ENCODE data around the gene CHML. TPM values are rescaled to one million over a fixed set of nuclear protein-coding genes. Genes with fewer than 3 reads are reported as not detected.
A peak's percentile ranks its signal among the peaks of the same experiment; 100 is the strongest.

Gene CHML
- total RNA-seq, 2 donors from 2014 or later = 8.0 to 12.4 TPM

DNA sequence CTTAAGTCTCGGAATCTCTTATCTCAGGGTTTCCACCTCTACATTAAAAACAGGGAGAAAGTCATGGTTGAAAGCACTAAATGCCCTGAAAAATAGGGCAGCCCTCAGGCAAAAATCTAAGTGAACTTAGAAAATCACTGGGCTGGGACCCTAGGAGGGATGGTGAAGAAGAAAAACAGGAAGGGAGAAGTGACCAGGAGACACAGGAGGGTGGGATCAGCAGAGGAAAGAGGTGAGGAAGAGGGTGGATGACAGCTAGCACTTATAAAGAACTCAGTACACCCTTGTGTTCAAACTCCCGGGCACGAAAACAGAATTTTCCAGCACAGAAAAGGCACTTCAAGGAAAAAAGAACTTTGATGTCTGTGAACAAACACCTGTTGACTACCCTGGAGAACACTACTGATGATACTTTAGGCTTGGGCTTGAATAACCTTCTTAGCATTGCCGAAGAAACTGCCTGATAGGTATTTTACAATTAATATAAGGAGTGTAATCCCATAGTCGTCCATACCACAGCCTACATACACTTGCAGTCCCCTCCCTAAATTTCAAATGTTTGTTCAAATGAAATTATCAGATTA lies 2.0 kb downstream of the CHML start:
- Histone ChIP-seq H3K9me3 (no peaks in the 10 kb centered on the region), H3K4me1 (ENCODE audit: control insufficient read depth in 1 of 2, low read depth in 2 of 2) (peaks cover 24 to 26% of the 10 kb centered on the region in 2 donors), H3K4me3 (peak overlapping the region; percentile 78), H3K36me3 (no peaks in the 10 kb centered on the region), H3K27ac (no peak overlapping the region), H3K27me3 (replicated peaks; ENCODE audit: insufficient read depth) (no peaks in the 10 kb centered on the region)
- DNase-seq (ENCODE audit: low spot score) (no peak), ATAC-seq (ENCODE audit: insufficient number of reproducible peaks, low FRiP score, low read depth) (no peak)
- TF ChIP-seq, protein P1, sequence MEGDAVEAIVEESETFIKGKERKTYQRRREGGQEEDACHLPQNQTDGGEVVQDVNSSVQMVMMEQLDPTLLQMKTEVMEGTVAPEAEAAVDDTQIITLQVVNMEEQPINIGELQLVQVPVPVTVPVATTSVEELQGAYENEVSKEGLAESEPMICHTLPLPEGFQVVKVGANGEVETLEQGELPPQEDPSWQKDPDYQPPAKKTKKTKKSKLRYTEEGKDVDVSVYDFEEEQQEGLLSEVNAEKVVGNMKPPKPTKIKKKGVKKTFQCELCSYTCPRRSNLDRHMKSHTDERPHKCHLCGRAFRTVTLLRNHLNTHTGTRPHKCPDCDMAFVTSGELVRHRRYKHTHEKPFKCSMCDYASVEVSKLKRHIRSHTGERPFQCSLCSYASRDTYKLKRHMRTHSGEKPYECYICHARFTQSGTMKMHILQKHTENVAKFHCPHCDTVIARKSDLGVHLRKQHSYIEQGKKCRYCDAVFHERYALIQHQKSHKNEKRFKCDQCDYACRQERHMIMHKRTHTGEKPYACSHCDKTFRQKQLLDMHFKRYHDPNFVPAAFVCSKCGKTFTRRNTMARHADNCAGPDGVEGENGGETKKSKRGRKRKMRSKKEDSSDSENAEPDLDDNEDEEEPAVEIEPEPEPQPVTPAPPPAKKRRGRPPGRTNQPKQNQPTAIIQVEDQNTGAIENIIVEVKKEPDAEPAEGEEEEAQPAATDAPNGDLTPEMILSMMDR (IDR thresholded peaks at IDR 0.05) = no peak

DNA sequence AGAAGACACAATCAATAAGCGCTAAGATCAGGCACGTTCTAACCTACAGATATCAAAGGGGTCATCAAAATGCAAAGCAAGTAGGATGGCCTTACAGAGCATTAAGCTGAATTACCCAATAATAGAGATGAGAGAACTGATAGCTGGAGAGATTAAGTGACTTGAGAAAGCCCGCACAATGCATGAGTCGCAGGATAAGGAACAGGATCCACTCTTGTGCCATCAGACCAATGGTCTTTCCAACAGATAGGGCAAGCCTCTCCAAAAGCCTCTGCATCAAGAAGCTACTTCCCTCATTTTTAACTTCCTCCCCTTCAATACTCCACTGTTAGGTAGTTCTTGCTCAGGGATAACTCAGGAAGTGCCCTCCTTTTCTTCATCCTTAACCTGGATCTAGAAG lies 2.6 kb downstream of the CHML start:
- Histone ChIP-seq H3K4me3 (peak overlapping the region; percentile 78), H3K4me1 (ENCODE audit: control insufficient read depth in 1 of 2, low read depth in 2 of 2) (peaks cover 24 to 26% of the 10 kb centered on the region in 2 donors), H3K27me3 (replicated peaks; ENCODE audit: insufficient read depth) (no peaks in the 10 kb centered on the region), H3K9me3 (no peaks in the 10 kb centered on the region), H3K27ac (no peak overlapping the region), H3K36me3 (no peaks in the 10 kb centered on the region)
- TF ChIP-seq, protein P1 (IDR thresholded peaks at IDR 0.05) = no peak
- DNase-seq (ENCODE audit: low spot score) = no peak
- ATAC-seq (ENCODE audit: insufficient number of reproducible peaks, low FRiP score, low read depth) = no peak

DNA sequence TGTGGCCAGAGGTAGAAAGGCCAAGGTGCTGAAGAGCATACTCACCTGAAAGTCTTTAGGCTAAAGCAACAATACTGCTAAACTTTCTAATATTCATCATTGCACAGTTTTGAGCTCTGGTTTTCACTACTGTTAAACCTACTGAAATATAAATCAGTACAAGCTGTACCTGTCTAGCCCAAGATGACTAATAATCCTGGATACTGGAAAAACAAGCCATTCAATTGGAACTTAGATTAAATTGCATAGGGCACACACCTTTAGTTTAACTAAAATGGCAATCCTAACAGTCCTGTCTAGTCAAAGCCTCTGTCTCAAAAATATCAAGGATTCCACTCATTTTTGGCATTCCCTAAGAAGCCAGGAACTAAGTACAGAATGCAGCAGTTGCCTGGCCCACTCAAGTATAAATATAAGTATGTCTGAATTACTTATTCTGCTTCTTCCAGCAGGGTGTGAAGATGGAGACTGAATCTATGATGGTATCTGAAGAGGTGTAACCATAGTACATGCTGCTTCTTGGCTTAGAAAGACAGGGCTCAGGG lies 3.1 kb downstream of the CHML start:
- no peak for ATAC-seq (ENCODE audit: insufficient number of reproducible peaks, low FRiP score, low read depth)
- H3K27ac ChIP-seq = no peak overlapping the region
- TF ChIP-seq, protein P1 (IDR thresholded peaks at IDR 0.05) = no peak

DNA sequence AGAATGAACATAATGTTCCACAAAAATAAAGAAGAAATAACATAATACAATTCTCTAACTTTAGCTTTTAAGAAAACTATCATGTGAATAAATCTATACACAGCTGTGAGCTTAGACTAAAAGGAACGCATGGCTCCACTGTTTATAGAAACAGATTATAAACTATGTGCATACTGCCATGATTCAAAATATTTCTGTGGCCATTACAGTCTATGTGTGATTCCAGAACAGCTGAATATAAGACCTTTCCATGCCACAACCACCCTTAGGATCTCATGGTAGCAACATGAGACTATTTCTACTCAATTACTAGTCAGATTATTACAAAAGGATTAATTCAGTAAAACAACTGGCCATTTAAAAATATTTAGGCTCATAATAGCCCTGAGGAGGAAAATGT lies 3.9 kb downstream of the CHML start:
- TF ChIP-seq, protein P1 (IDR thresholded peaks at IDR 0.05) = no peak
- H3K27ac ChIP-seq = no peak overlapping the region
- no peak for ATAC-seq (ENCODE audit: insufficient number of reproducible peaks, low FRiP score, low read depth)

More for the DNA sequence above, 3.1 kb downstream of the CHML start:
- Histone ChIP-seq H3K9me3 (no peaks in the 10 kb centered on the region), H3K4me3 (peak overlapping the region; percentile 78), H3K4me1 (ENCODE audit: control insufficient read depth in 1 of 2, low read depth in 2 of 2) (peaks cover 24 to 26% of the 10 kb centered on the region in 2 donors), H3K27me3 (replicated peaks; ENCODE audit: insufficient read depth) (no peaks in the 10 kb centered on the region), H3K36me3 (no peaks in the 10 kb centered on the region)
- DNase-seq (ENCODE audit: low spot score) = no peak

DNA sequence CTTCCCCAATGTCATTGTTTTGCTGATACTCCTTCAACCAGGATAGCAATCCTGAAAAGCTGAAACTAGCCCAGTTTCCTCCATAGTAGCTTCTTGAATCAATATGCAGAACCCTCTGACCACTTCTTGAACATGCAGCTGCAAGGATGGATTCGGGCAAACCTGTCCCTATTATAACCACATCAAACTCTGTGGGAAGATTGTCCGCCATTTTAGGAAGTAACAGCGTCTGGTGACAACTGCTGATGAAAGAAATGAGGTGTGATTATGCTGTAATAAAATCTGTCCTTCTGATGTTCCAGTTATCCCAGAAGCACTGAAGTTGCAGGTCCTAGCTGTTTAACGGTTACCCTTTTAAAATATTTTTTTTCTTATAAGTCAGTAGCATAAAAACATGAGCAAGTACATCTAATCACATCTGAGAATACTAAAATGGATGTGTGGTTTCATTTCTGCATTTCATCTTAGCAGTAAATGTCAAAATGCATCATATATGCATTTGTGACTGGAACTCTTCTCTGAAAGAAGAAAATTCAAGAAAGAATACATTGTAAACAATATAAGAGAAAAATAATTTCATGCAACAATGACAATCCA lies 4.5 kb downstream of the CHML start:
- DNase-seq (ENCODE audit: low spot score) = no peak
- Histone ChIP-seq H3K4me3 (no peak overlapping the region), H3K27me3 (replicated peaks; ENCODE audit: insufficient read depth) (no peaks in the 10 kb centered on the region), H3K36me3 (no peaks in the 10 kb centered on the region), H3K4me1 (ENCODE audit: control insufficient read depth in 1 of 2, low read depth in 2 of 2) (peaks cover 20 to 26% of the 10 kb centered on the region in 2 donors), H3K27ac (no peak overlapping the region), H3K9me3 (no peaks in the 10 kb centered on the region)
- TF ChIP-seq, protein P1 (IDR thresholded peaks at IDR 0.05) = no peak
- no peak for ATAC-seq (ENCODE audit: insufficient number of reproducible peaks, low FRiP score, low read depth)

More for the DNA sequence above, 3.9 kb downstream of the CHML start:
- Histone ChIP-seq H3K4me3 (no peak overlapping the region), H3K4me1 (ENCODE audit: control insufficient read depth in 1 of 2, low read depth in 2 of 2) (peaks cover 24 to 26% of the 10 kb centered on the region in 2 donors), H3K9me3 (no peaks in the 10 kb centered on the region), H3K36me3 (no peaks in the 10 kb centered on the region), H3K27me3 (replicated peaks; ENCODE audit: insufficient read depth) (no peaks in the 10 kb centered on the region)
- DNase-seq (ENCODE audit: low spot score) = no peak
